HG03571 (cell line): ENCODE data around the gene TNFRSF13B.
"Not testable (repeated sequence)": the region's sequence is repeated elsewhere in the genome, so short reads cannot be mapped to it uniquely, and the experiment has no call there.

ENCODE experiments used
- ATAC-seq: cut with Tn5 transposase; IDR thresholded peaks from one replicate; pipeline ENCODE4 v1.9.1; 2021; ENCODE audit not compliant: unreplicated experiment

The TNFRSF13B gene

GRCh38 chr17:16929035-16929680, 42.8 kb downstream of the TNFRSF13B start:
- no peak for ATAC-seq

- no peak for ATAC-seq
Observed at GRCh38 chr17:16928406-16929034, 43.4 kb downstream of the TNFRSF13B start.

- ATAC-seq, result no peak
Observed at GRCh38 chr17:16927641-16928321, 44.1 kb downstream of the TNFRSF13B start.

GRCh38 chr17:16926571-16927451, 45.1 kb downstream of the TNFRSF13B start:
- no peak for ATAC-seq

- ATAC-seq, result no peak
Observed at GRCh38 chr17:16926061-16926511, 45.8 kb downstream of the TNFRSF13B start.

GRCh38 chr17:16925461-16926060, 46.4 kb downstream of the TNFRSF13B start:
- ATAC-seq, result no peak

- ATAC-seq, result no peak
Observed at GRCh38 chr17:16924696-16925440, 47.0 kb downstream of the TNFRSF13B start.

- no peak for ATAC-seq
Observed at GRCh38 chr17:16923904-16924695, 47.8 kb downstream of the TNFRSF13B start.

GRCh38 chr17:16923097-16923903, 48.6 kb downstream of the TNFRSF13B start:
- no peak for ATAC-seq

- ATAC-seq, result no peak
Observed at GRCh38 chr17:16922386-16923096, 49.4 kb downstream of the TNFRSF13B start.

- not testable (repeated sequence) for ATAC-seq
Observed at GRCh38 chr17:16921451-16921850, 50.5 kb downstream of the TNFRSF13B start.

- ATAC-seq, result no peak
Observed at GRCh38 chr17:16920628-16921020, 51.3 kb downstream of the TNFRSF13B start.

GRCh38 chr17:16919663-16920627, 52.0 kb downstream of the TNFRSF13B start:
- ATAC-seq, result no peak

- ATAC-seq, result no peak
Observed at GRCh38 chr17:16918443-16918842, 53.5 kb downstream of the TNFRSF13B start.

GRCh38 chr17:16917671-16918394, 54.1 kb downstream of the TNFRSF13B start:
- ATAC-seq, result no peak

GRCh38 chr17:16916557-16916920, 55.4 kb downstream of the TNFRSF13B start:
- no peak for ATAC-seq
